Nephron (organoid): ENCODE results near the gene FMNL3.

ENCODE experiments used
- H3K27ac Mint-ChIP-seq, 3 experiments: 2 replicates each; pipeline ENCODE4 v1.8.0; 2020; ENCODE audit warnings: mixed read lengths in 3 of 3, mild to moderate bottlenecking in 2 of 3, moderate library complexity in 1 of 3
- H3K27me3 Mint-ChIP-seq: 2 replicates; pipeline ENCODE4 v1.8.0; 2021; ENCODE audit warnings: low read depth, mild to moderate bottlenecking, moderate library complexity, mixed read lengths
- H3K36me3 Mint-ChIP-seq: 2 replicates; pipeline ENCODE4 v1.8.0; 2020; ENCODE audit warnings: low read depth, mixed read lengths
- H3K4me1 Mint-ChIP-seq: 2 replicates; pipeline ENCODE4 v1.8.0; 2020; ENCODE audit warnings: mixed read lengths
- H3K4me3 Mint-ChIP-seq, 3 experiments: 2 replicates each; pipeline ENCODE4 v1.8.0; 2020; ENCODE audit warnings: mild to moderate bottlenecking in 3 of 3, mixed read lengths in 3 of 3, moderate library complexity in 2 of 3
- H3K9me3 Mint-ChIP-seq: 2 replicates; pipeline ENCODE4 v1.8.0; 2020; ENCODE audit warnings: mixed read lengths
- CTCF ChIP-seq, 3 experiments: fragments of 200-600 bp; sonication (generic); IDR thresholded peaks; one replicate each; pipeline ENCODE4 v1.5.0; 2021; ENCODE audit warnings: antibody characterized with exemption in 3 of 3; ENCODE audit not compliant: unreplicated experiment in 3 of 3

The FMNL3 gene

GRCh38 chr12:49684310-49684854, 22.8 kb downstream of the FMNL3 start:
- Mint-ChIP-seq H3K4me3 (no peak overlapping the region), H3K27ac (peak overlapping the region; percentile 19 to 55 (median 41)), H3K9me3 (no peaks in the 10 kb centered on the region), H3K27me3 (no peaks in the 10 kb centered on the region), H3K36me3 (no peaks in the 10 kb centered on the region), H3K4me1 (peaks cover 38% of the 10 kb centered on the region)
- no peak for TF ChIP-seq CTCF (IDR thresholded peaks at IDR 0.05; ENCODE audit: unreplicated experiment in 3 of 3)

- Mint-ChIP-seq H3K27ac (peak overlapping the region; percentile 19 to 55 (median 23)), H3K27me3 (no peaks in the 10 kb centered on the region), H3K4me3 (no peak overlapping the region), H3K36me3 (no peaks in the 10 kb centered on the region), H3K9me3 (no peaks in the 10 kb centered on the region), H3K4me1 (peaks cover 38% of the 10 kb centered on the region)
- TF ChIP-seq CTCF (IDR thresholded peaks at IDR 0.05; ENCODE audit: unreplicated experiment in 3 of 3), result no peak
Observed at GRCh38 chr12:49683599-49684309, 23.5 kb downstream of the FMNL3 start.

GRCh38 chr12:49680075-49680474, 27.1 kb downstream of the FMNL3 start:
- Mint-ChIP-seq H3K9me3 (no peaks in the 10 kb centered on the region), H3K4me3 (no peak overlapping the region), H3K27me3 (no peaks in the 10 kb centered on the region), H3K27ac (peak overlapping the region in 2 of 3 experiments; percentile 21 to 57), H3K36me3 (no peaks in the 10 kb centered on the region), H3K4me1 (peaks cover 53% of the 10 kb centered on the region)
- no peak for TF ChIP-seq CTCF (IDR thresholded peaks at IDR 0.05; ENCODE audit: unreplicated experiment in 3 of 3)

- Mint-ChIP-seq H3K9me3 (no peaks in the 10 kb centered on the region), H3K4me1 (peaks cover 53% of the 10 kb centered on the region), H3K36me3 (no peaks in the 10 kb centered on the region), H3K4me3 (no peak overlapping the region), H3K27ac (no peak overlapping the region), H3K27me3 (no peaks in the 10 kb centered on the region)
- no peak for TF ChIP-seq CTCF (IDR thresholded peaks at IDR 0.05; ENCODE audit: unreplicated experiment in 3 of 3)
Observed at GRCh38 chr12:49678711-49679110, 28.5 kb downstream of the FMNL3 start.

GRCh38 chr12:49675137-49675536, 32.1 kb downstream of the FMNL3 start:
- H3K9me3 Mint-ChIP-seq, result no peaks in the 10 kb centered on the region
- no peaks in the 10 kb centered on the region for H3K36me3 Mint-ChIP-seq
- peak overlapping the region; percentile 98 to 99 (median 99) for H3K27ac Mint-ChIP-seq
- no peak for TF ChIP-seq CTCF (IDR thresholded peaks at IDR 0.05; ENCODE audit: unreplicated experiment in 3 of 3)
- no peaks in the 10 kb centered on the region for H3K27me3 Mint-ChIP-seq
- H3K4me1 Mint-ChIP-seq, result peaks cover 70% of the 10 kb centered on the region
- peak overlapping the region; percentile 4 to 34 (median 8) for H3K4me3 Mint-ChIP-seq
